ENCODE results near the gene ANXA1.

The ANXA1 gene

GRCh38 chr9:73138516-73138915, 13.1 kb upstream of the ANXA1 start:
- DNase-seq: peak in 2 of 3 donors; percentile 51 to 65

DNA sequence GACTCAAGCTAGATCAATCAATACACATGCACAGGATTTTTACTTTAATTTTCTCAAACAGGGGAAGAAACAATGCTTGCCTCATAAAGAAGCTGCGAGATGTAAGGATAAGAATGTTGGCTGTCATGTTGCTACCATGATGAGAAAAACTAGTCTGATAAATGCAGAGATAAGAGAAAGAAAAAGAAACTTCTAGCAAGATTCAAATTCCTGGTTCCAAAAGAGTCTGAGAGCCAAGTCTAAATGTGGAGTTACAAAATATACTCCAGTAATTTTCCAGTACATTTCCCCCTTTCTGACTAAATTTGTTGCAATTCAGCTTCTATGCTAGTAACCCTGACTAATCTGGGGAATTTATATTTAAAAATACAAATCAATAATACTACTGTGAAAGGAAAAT, 10.4 kb upstream of the ANXA1 start:
- peak in 2 of 3 donors; percentile 46 to 71 for DNase-seq

DNA sequence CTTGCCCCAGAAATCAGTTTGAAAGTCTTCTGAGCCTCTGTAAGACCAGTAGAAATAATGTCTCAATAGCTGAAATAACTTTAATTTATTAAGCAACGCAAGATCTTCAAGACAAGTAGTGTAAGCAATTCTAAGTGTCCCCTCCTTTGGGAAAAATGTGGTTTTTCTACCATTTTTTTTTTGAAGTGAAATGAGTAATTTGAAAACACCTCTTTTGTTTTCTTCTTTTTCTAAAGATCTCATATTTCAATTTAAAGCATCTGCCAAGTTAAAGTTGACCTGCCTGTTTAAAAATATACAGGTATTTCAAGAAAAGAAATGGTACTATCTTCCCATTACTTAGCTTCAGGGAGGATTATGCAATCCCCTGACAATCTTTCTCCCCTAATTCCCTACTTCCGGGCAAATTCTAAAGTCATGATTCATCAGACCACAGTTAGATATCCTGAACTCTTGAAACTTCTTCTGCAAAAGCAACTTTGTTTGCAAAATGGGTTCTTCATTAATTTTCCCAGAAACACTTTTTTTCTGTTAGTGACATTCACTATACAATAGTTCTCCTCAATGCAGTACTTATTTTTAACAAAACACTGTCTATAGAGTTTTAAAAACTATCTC, 7.8 kb upstream of the ANXA1 start:
- DNase-seq: peak; percentile 65 to 86 (median 84)

- no peak for DNase-seq
Observed at GRCh38 chr9:73146111-73146815, 5.4 kb upstream of the ANXA1 start.

DNA sequence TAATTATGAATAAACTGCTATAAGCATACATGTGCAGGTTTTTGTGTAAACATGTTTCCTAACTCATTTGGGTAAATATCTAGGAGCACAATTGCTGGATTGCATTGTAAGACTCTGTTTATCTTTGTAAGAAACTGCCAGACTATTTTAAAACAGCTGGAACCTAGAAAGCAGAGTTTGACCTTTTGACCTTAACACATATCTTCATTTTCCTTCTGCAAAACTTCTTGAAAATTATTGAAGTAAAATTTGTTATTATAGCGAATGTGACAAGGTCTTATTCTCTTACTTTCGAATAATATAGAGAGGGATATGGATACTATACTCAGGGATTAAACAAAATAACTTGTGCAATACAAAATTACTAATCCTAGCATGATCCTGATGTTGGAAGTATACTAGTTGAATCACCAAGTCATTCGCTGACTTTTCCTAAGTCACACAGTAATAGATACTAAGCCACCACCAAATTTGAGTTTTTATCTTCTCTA, 3.2 kb upstream of the ANXA1 start:
- peak; percentile 31 to 87 (median 81) for DNase-seq

GRCh38 chr9:73149371-73150067, 2.1 kb upstream of the ANXA1 start:
- DNase-seq: peak; percentile 72 to 92 (median 91)

- peak in 1 of 3 donors; percentile 42 for DNase-seq
Observed at GRCh38 chr9:73152543-73152844, 829 bp downstream of the ANXA1 start.

DNA sequence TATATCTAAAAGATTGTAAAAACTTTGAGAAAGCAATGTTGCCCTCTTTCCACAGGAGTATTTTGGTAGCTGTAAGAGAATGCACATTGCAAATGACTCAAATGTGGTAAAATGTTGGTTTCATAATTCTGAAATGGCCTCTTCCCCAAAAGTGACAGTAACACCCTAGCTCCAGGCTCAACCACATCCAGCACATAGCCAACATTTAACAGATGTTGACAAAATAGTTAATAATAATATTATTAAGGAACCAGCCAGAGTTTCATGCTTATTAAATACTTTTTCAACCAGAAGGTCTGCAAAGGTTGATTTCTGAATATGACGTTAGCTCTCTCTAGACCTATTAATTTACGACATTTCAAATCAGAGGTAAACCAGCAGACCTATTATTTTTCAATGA, 1.3 kb downstream of the ANXA1 start:
- DNase-seq: peak; percentile 60 to 87 (median 86)

- peak; percentile 66 to 86 (median 81) for DNase-seq
Observed at GRCh38 chr9:73153793-73154227, 2.1 kb downstream of the ANXA1 start.

DNA sequence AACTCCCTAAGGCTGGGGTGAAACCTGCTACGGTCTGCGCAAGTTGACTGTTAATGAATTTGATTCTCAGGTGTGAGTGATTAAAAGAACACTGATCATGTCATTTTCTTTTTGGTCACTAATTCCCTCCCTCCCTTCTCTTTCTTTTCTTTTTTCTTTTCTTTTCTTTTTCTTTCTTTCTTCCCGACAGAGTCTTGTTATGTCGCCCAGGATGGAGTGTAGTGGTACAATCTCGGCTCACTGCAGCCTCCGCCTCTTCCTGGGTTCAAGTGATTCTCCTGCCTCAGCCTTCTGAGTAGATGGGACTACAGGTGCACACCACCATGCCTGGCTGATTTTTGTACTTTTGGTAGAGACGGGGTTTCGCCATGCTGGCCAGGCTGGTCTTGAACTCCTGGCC, 2.6 kb downstream of the ANXA1 start:
- DNase-seq: no peak

DNA sequence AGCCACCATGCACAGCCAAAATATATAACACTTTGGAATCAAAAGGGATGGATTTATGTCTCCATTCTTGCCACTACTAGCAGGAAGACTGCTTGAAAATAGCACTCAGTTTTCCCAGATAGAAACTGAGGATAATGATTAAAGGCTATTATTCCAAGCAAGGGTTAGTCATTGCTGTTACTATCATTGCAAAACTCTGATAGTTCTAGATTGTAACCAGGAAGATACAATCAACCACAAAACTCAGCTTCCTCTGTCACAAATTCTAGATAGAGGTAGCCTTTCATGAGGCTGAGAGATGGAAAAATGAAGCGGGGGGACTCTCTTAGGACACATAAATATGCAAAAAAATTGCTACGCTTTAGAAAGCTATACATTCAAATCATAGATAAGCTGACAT, 3.1 kb downstream of the ANXA1 start:
- DNase-seq: peak in 1 of 3 donors; percentile 41

DNA sequence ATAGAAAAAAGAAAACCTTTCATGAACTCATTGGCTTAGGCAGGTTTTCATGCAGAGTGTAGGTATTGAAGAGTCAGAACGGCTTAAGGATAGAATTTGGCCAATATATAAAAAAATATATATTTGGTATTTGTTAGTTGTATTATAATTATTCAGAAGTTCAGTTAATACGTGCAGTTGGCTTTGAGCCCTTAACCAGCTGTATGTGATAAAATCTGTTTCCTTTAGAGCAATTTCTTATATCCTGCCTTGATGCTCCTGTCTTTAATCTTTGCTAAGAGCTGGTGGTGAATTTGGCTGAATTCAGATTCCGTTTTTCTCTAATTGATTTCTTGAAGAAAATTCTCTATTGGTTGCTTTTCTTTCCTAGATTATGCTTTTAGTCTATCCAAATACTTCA, 3.7 kb downstream of the ANXA1 start:
- DNase-seq: no peak

- no peak for DNase-seq
Observed at GRCh38 chr9:73155968-73156864, 4.6 kb downstream of the ANXA1 start.

GRCh38 chr9:73156865-73157187, 5.2 kb downstream of the ANXA1 start:
- DNase-seq: no peak

DNA sequence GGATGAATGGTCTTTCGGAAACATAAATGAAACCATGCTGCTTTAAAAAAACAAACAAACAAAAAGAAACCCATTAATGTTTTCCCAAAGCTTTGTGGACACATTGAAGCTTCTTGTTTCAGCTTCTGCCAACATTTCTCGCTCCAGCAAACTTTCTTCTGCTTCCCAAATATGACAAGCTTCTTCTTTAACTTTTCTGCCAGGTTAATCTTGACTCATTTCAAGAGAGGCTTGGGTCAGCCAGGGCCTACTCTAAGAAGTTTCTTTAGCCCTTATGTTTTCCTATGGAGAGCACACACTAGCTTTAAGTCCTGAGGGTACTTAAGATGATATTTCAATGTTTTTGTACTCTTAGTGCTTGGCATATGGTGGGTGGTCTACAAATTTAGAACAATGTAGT, 6.1 kb downstream of the ANXA1 start:
- DNase-seq: no peak

GRCh38 chr9:73158723-73159122, 7.1 kb downstream of the ANXA1 start:
- DNase-seq: no peak

GRCh38 chr9:73160868-73161267, 9.2 kb downstream of the ANXA1 start:
- no peak for DNase-seq

DNA sequence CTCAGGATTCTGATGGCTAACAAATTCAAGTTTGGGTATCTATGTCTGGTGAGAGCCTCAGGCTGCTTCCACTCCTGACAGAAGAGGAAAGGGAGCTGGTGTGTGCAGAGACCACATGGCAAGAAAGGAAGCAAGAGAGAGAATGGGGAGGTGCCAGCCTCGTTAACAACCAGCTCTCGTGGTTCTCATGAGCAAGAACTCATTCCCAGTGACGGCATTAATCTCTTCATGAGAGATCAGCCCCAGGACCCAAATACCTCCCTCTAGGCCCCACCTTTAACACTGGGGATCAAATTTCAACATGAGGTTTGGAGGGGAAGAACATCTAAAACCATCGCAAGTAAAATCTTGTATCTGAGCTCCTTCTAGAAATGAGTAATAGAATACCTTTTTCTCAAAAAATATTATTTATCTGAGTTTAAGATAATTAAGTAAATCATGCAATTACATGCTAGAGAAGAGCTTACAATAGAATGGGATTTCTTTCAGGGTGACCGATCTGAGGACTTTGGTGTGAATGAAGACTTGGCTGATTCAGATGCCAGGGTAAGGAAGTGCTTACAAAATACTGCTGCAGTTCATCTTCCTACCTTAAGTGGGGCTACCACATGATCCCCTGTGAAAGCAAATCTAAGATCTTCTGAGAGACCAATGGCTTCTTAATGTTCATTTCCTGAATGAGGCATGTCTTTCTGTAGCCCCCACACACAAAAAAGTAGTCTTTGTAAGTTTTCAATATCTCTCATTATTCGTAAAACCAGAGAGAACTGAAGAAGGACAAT, 11.5 kb downstream of the ANXA1 start:
- DNase-seq: no peak

GRCh38 chr9:73165911-73166310, 14.2 kb downstream of the ANXA1 start:
- no peak for DNase-seq

DNA sequence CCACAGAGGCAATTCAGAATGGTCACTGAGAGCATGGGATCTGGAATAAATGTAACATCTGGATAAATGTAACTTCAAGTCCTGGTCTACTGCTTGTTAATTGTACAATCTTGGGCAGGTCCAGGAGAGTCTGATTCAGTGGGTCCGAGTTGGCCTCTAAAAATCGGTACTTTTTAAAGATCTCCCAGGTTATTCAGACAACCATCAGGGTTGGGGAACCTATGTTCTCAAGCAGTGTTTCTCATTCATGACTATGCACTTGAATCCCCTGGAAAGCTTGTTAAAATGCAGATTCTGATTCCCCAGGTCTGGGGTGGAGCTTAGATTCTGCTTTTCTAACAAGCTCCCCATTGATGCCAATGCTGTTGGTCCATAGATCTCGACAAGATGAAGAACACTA, 14.8 kb downstream of the ANXA1 start:
- peak in 1 of 3 donors; percentile 7 for DNase-seq

- DNase-seq: peak in 1 of 3 donors; percentile 25
Observed at GRCh38 chr9:73167614-73168013, 15.9 kb downstream of the ANXA1 start.

DNA sequence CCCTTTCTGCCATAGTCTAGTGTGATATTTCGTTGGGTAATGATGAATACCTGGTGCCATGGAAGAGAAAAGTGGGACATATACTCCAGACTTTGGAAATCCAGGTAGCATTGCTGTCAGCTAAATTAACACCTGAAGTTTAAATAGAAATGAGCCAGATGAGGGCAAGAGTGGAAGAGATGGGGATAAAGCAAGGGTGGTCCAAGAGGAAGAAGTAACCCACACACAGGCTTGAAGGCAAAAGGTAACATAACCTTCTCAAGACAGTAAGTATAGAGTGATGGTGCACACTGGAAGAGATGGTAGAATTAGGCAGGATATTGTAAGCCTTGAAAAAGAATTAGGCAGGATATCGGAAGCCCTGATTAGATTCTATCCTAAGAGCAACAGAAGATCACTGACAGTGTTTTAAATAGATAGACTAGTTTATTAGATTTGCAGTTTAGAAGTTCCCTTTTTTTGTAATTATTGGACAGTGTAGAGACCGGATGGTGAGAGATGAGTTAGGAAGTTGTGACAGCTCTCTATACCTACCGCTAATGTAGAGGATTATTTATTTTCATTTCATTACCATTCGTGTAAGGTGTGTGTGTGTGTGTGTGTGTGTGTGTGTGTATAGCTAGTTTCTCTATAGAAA, 16.8 kb downstream of the ANXA1 start:
- DNase-seq: peak in 1 of 3 donors; percentile 6

Measured in suppressor macrophage treated with lipopolysaccharide for 1 hour (primary cell).